Mesothelial cell of epicardium (in vitro differentiated cells): ENCODE results near the gene STXBP1. TPM values are rescaled to one million over a fixed set of nuclear protein-coding genes. Genes with fewer than 3 reads are reported as not detected.
A peak's percentile ranks its signal among the peaks of the same experiment; 100 is the strongest.

ENCODE experiments used
- DNase-seq, 2 experiments: peaks; one replicate each; pipeline ENCODE4 v3.0.0; 2021; ENCODE audit warnings: low spot score in 2 of 2; ENCODE audit not compliant: unreplicated experiment in 2 of 2
- H3K27ac Mint-ChIP-seq: 2 replicates; pipeline ENCODE4 v1.8.0; 2021; ENCODE audit warnings: mixed read lengths
- H3K27me3 Mint-ChIP-seq: 2 replicates; pipeline ENCODE4 v1.8.0; 2021; ENCODE audit warnings: low read depth, mixed read lengths
- H3K36me3 Mint-ChIP-seq: 2 replicates; pipeline ENCODE4 v1.8.0; 2021; ENCODE audit warnings: mixed read lengths
- H3K4me1 Mint-ChIP-seq: 2 replicates; pipeline ENCODE4 v1.8.0; 2021; ENCODE audit warnings: mixed read lengths
- H3K4me3 Mint-ChIP-seq: 2 replicates; pipeline ENCODE4 v1.8.0; 2021; ENCODE audit warnings: mild to moderate bottlenecking, moderate library complexity, mixed read lengths
- H3K9me3 Mint-ChIP-seq: 2 replicates; pipeline ENCODE4 v1.8.0; 2021; ENCODE audit warnings: mixed read lengths
- total RNA-seq: library from RNA; stranded (reverse); gene quantifications from 3 replicates; pipeline ENCODE4 v1.2.1, GENCODE V29; 2021
- TF ChIP-seq, protein P1 (sequence below): fragments of 200-600 bp; sonication (generic); IDR thresholded peaks from one replicate; pipeline ENCODE4 v1.5.0; 2021; ENCODE audit warnings: antibody characterized with exemption; ENCODE audit not compliant: unreplicated experiment

Gene STXBP1
- total RNA-seq, 1 donor from 2014 or later, result 105 TPM

DNA sequence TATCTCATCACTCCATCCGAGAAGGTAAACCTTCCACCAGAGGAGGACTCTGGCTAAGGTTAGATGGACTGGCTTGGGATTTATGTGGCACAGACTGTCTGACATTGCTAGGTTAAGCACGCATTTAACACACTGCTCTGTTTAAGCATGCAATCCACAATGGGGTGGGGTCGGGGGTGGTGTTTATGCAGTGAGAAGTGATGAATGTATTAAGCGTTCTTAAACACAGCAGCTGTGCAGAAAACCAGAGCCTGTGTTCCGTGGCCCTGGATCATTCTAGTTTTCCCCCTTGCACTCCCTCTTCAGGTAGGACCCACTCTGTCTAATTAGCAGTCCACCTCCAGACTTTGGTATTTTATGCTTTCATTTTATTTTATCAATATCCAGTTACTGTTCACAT, 46.4 kb downstream of the STXBP1 start:
- no peak for DNase-seq
- Mint-ChIP-seq H3K27me3 (no peaks in the 10 kb centered on the region), H3K4me1 (peaks cover 10% of the 10 kb centered on the region), H3K9me3 (no peaks in the 10 kb centered on the region), H3K4me3 (no peak overlapping the region), H3K36me3 (peaks cover 50% of the 10 kb centered on the region), H3K27ac (no peak overlapping the region)
- TF ChIP-seq, protein P1, sequence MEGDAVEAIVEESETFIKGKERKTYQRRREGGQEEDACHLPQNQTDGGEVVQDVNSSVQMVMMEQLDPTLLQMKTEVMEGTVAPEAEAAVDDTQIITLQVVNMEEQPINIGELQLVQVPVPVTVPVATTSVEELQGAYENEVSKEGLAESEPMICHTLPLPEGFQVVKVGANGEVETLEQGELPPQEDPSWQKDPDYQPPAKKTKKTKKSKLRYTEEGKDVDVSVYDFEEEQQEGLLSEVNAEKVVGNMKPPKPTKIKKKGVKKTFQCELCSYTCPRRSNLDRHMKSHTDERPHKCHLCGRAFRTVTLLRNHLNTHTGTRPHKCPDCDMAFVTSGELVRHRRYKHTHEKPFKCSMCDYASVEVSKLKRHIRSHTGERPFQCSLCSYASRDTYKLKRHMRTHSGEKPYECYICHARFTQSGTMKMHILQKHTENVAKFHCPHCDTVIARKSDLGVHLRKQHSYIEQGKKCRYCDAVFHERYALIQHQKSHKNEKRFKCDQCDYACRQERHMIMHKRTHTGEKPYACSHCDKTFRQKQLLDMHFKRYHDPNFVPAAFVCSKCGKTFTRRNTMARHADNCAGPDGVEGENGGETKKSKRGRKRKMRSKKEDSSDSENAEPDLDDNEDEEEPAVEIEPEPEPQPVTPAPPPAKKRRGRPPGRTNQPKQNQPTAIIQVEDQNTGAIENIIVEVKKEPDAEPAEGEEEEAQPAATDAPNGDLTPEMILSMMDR, result no peak

DNA sequence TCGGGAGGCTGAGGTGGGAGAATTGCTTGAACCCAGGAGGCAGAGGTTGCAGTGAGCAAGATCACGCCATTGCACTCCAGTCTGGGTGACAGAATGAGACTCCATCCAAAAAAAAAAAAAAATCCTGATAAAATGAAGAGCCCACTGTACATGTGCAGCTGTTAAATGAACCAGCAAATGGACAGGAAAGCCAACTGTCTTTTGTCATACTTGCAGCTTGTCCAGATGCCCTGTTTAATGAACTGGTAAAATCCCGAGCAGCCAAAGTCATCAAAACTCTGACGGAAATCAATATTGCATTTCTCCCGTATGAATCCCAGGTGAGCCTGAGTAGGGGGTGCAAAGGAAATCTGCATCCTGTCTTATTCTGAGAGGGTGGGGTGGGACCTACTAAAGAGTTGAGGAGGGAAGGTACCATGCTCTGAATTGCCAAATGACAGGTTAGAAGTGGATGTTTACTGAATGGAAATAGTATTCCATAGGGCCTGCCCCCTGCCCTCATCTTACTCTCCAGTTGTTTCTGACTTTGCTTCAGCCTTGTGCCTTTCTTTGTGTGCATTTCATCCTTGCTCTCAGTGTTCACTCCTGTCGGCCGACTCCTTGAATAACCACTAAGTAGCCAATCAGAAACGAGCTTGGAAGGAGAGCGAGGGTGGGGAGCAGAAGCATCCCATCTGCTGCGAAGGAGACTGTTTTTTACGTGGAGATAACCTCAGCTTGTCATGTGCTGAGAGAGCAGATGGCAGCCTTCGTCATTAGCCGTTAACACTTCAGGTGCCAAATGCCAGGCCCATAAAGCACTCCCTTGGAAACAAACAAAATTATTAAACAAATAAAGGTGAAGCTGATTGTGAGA, 49.0 kb downstream of the STXBP1 start:
- Mint-ChIP-seq H3K4me1 (peaks cover 29% of the 10 kb centered on the region), H3K9me3 (no peaks in the 10 kb centered on the region), H3K36me3 (peaks cover 44% of the 10 kb centered on the region), H3K4me3 (no peak overlapping the region), H3K27me3 (no peaks in the 10 kb centered on the region), H3K27ac (peak overlapping the region; percentile 64)
- DNase-seq, result no peak
- TF ChIP-seq, protein P1, result no peak

DNA sequence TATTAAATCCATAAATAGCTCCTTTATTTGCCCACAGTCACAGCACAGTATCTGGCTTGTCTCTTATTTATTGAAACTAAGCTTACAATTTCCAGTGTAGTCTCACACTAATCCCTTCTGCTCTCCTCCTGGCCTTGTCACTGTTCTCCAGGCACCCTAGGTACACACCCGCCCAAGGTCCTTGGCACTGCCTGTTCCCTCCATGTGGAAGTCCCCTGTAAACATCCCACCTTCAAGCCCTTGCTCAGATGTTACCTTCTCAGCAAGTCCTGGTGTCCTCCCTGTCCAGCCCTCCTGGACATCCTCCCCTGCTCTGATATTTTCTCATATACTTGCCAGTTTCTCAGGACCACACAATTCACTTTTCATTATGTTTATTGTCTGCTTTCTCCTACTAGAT, 50.5 kb downstream of the STXBP1 start:
- Mint-ChIP-seq H3K9me3 (no peaks in the 10 kb centered on the region), H3K36me3 (peaks cover 44% of the 10 kb centered on the region), H3K27me3 (no peaks in the 10 kb centered on the region), H3K4me3 (no peak overlapping the region), H3K4me1 (peaks cover 30% of the 10 kb centered on the region), H3K27ac (peak overlapping the region; percentile 6)
- TF ChIP-seq, protein P1, result no peak
- no peak for DNase-seq

DNA sequence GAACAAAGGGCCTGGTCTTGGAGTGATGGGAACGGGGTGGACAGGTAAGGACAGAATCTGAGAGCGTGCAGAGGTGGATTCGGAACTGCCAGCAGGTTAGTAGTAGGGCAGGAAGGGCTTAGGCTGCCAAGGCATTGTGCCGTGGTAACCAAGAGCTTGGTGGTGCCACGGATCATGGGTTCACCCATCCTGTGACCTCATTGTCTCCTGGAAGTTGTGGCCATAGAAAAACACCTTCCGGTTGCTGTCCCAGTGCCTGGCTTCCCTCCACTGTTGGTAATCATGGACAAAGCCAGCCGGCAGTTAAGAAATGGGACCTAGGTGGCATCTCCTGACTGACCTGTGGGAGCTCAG, 52.2 kb downstream of the STXBP1 start:
- no peak overlapping the region for H3K4me3 Mint-ChIP-seq
- peaks cover 30% of the 10 kb centered on the region for H3K4me1 Mint-ChIP-seq
- no peaks in the 10 kb centered on the region for H3K27me3 Mint-ChIP-seq
- H3K27ac Mint-ChIP-seq, result peak overlapping the region; percentile 90
- TF ChIP-seq, protein P1, result no peak
- no peak for DNase-seq
- H3K36me3 Mint-ChIP-seq, result peaks cover 46% of the 10 kb centered on the region
- H3K9me3 Mint-ChIP-seq, result no peaks in the 10 kb centered on the region

DNA sequence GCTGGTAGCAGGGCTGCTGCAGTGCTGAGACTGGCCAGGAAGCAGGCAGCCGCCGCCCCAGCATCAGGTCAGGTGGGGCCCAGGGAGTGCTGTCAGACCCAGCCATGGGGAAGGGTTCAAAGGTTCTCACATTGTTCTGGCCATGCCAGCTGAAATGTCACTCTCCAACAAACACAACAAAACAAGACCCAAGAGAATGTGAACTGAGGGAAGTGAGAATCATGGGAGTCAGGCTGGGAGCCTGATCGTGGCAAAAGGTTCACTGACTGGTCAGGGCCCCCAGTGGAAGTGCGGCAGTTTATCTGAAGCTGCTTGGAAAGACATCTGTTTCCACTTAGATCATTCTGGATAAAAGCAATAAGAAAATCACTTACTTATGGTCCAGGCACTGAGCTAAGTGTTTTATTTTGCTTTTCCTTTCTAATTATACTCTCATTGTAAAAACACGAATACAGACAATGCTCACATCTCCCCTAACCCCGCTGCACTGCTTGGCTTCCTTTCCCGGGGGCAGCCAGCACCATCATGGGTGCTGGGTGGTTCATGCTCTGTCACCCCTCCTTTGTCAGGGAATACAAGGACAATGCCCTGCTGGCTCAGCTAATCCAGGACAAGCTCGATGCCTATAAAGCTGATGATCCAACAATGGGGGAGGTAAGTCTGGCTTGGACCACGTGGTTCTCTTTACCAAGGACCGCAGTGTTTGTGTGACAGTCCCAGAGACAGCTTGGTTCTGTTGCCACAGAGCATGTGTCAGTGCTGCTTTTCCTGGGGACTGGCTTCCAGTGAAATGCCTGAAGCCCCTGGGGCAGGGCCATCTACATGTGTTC, 52.8 kb downstream of the STXBP1 start:
- peak overlapping the region; percentile 90 for H3K27ac Mint-ChIP-seq
- H3K4me3 Mint-ChIP-seq, result no peak overlapping the region
- H3K27me3 Mint-ChIP-seq, result no peaks in the 10 kb centered on the region
- no peaks in the 10 kb centered on the region for H3K9me3 Mint-ChIP-seq
- DNase-seq, result no peak
- H3K4me1 Mint-ChIP-seq, result peaks cover 30% of the 10 kb centered on the region
- TF ChIP-seq, protein P1, result no peak
- peaks cover 42% of the 10 kb centered on the region for H3K36me3 Mint-ChIP-seq
